Neural crest cell (in vitro differentiated cells): ENCODE data around the gene PPP1R16B. TPM values are rescaled to one million over a fixed set of nuclear protein-coding genes. Genes with fewer than 3 reads are reported as not detected.

Source experiments
- DNase-seq: peaks from one replicate; pipeline ENCODE4 v3.0.0; 2021; ENCODE audit warnings: low read depth, mixed read lengths, low spot score
- H3K27ac Mint-ChIP-seq: one replicate; pipeline ENCODE4 v1.8.0; 2021; ENCODE audit warnings: mild to moderate bottlenecking, mixed read lengths; ENCODE audit not compliant: unreplicated experiment
- H3K27me3 Mint-ChIP-seq: 2 replicates; pipeline ENCODE4 v1.8.0; 2021; ENCODE audit warnings: low read depth, mild to moderate bottlenecking, mixed read lengths
- H3K36me3 Mint-ChIP-seq: 2 replicates; pipeline ENCODE4 v1.8.0; 2021; ENCODE audit warnings: low read depth, mild to moderate bottlenecking, mixed read lengths
- H3K4me1 Mint-ChIP-seq: 2 replicates; pipeline ENCODE4 v1.8.0; 2021; ENCODE audit warnings: mixed read lengths
- H3K4me3 Mint-ChIP-seq: one replicate; pipeline ENCODE4 v1.8.0; 2021; ENCODE audit warnings: mild to moderate bottlenecking, mixed read lengths
- H3K9me3 Mint-ChIP-seq: 2 replicates; pipeline ENCODE4 v1.8.0; 2021; ENCODE audit warnings: mixed read lengths
- CTCF ChIP-seq: fragments of 200-600 bp; sonication (generic); conservative IDR thresholded peaks from 2 replicates; pipeline ENCODE4 v1.5.0; 2021; ENCODE audit warnings: antibody characterized with exemption, mild to moderate bottlenecking
- total RNA-seq: library from RNA; stranded (reverse); gene quantifications from 2 replicates; pipeline ENCODE4 v1.2.1, GENCODE V29; 2021

The PPP1R16B gene
- total RNA-seq, 1 donor from 2014 or later, result 0.30 TPM

- Mint-ChIP-seq H3K27me3 (peaks cover 7% of the 10 kb centered on the region), H3K4me1 (no peaks in the 10 kb centered on the region), H3K4me3 (no peak overlapping the region), H3K27ac (no peak overlapping the region), H3K9me3 (no peaks in the 10 kb centered on the region), H3K36me3 (no peaks in the 10 kb centered on the region)
- no peak for DNase-seq
- TF ChIP-seq CTCF, result no peak
Observed at GRCh38 chr20:38920411-38920810, 114.9 kb downstream of the PPP1R16B start.

GRCh38 chr20:38920851-38921250 is 115.4 kb downstream of the PPP1R16B start:
- Mint-ChIP-seq H3K27me3 (peaks cover 7% of the 10 kb centered on the region), H3K27ac (no peak overlapping the region), H3K4me1 (peaks cover 3% of the 10 kb centered on the region), H3K4me3 (no peak overlapping the region), H3K36me3 (no peaks in the 10 kb centered on the region), H3K9me3 (no peaks in the 10 kb centered on the region)
- no peak for TF ChIP-seq CTCF
- DNase-seq, result no peak

- Mint-ChIP-seq H3K9me3 (no peaks in the 10 kb centered on the region), H3K4me3 (peak overlapping the region; percentile 33), H3K36me3 (no peaks in the 10 kb centered on the region), H3K27ac (no peak overlapping the region), H3K27me3 (peaks cover 4% of the 10 kb centered on the region), H3K4me1 (peaks cover 23% of the 10 kb centered on the region)
- no peak for TF ChIP-seq CTCF
- no peak for DNase-seq
Observed at GRCh38 chr20:38924718-38925117, 119.2 kb downstream of the PPP1R16B start.

- Mint-ChIP-seq H3K27ac (peak within 1 kb of the TSS; percentile 92), H3K4me3 (peak within 1 kb of the TSS; percentile 94)
- TF ChIP-seq CTCF, result no peak
Observed at GRCh38 chr20:38926142-38926933, 120.8 kb downstream of the PPP1R16B start, which contains the start of gene FAM83D. Gene FAM83D (plus strand): TSS chr20:38926417. CDS start chr20:38926443, 26 bp downstream.

GRCh38 chr20:38926934-38927616 is 121.6 kb downstream of the PPP1R16B start:
- Mint-ChIP-seq H3K4me1 (peaks cover 35% of the 10 kb centered on the region), H3K4me3 (peak overlapping the region; percentile 94), H3K27ac (peak overlapping the region; percentile 92), H3K36me3 (peaks cover 3% of the 10 kb centered on the region), H3K27me3 (no peaks in the 10 kb centered on the region), H3K9me3 (no peaks in the 10 kb centered on the region)
- DNase-seq, result no peak
- no peak for TF ChIP-seq CTCF

More at GRCh38 chr20:38926142-38926933, 120.8 kb downstream of the PPP1R16B start, which contains the start of gene FAM83D:
- DNase-seq, result peak; percentile 88
- Mint-ChIP-seq H3K36me3 (peaks cover 3% of the 10 kb centered on the region), H3K4me1 (peaks cover 32% of the 10 kb centered on the region), H3K9me3 (no peaks in the 10 kb centered on the region), H3K27me3 (no peaks in the 10 kb centered on the region)
